Panc1 (cell line): ENCODE data around the gene STARD13. TPM values are rescaled to one million over a fixed set of nuclear protein-coding genes. Genes with fewer than 3 reads are reported as not detected.

Experiments used
- ATAC-seq: fragments of 200-7000 bp; cut with Tn5 transposase; 2 replicates; pipeline ENCODE4 v1.9.1; 2020; ENCODE audit warnings: mild to moderate bottlenecking, moderate library complexity
- BruUV-seq: library from RNA; stranded (reverse); fragments of 400-500 nt; replicated peaks from 2 replicates; lab custom pipeline; 2021; lab: Mats Ljungman, UMichigan
- CTCF ChIA-PET: fragments of 300-600 bp; sonication (Branson Sonifier 250); formaldehyde crosslinking; loops from one replicate; lab custom pipeline; 2022; ENCODE audit warnings: antibody characterized with exemption; lab: Charles Lee
- POLR2A ChIA-PET: fragments of 300-600 bp; sonication (Branson Sonifier 250); formaldehyde crosslinking; loops from one replicate; lab custom pipeline; 2022; ENCODE audit warnings: antibody characterized with exemption; lab: Charles Lee
- DNase-seq: peaks from one replicate; pipeline ENCODE4 v3.0.0-alpha.2; 2010; ENCODE audit warnings: low read depth, low spot score
- H3K27ac ChIP-seq: 2 replicates; pipeline ENCODE4 v1.5.1; 2011; ENCODE audit warnings: mild to moderate bottlenecking, low read length, inconsistent platforms
- H3K27me3 ChIP-seq: fragments of 200-500 bp; sonication (Bioruptor generic); 2 replicates; pipeline ENCODE4 v1.6.0; 2014; ENCODE audit warnings: low read length, inconsistent platforms; ENCODE audit not compliant: control insufficient read depth, insufficient read depth
- H3K36me3 ChIP-seq: fragments of 200-500 bp; sonication (Bioruptor generic); 2 replicates; pipeline ENCODE4 v1.5.1; 2014; ENCODE audit warnings: inconsistent platforms, mild to moderate bottlenecking, low read length, moderate library complexity; ENCODE audit not compliant: control insufficient read depth, insufficient read depth
- H3K4me1 ChIP-seq: 2 replicates; pipeline ENCODE4 v1.5.1; 2011; ENCODE audit warnings: inconsistent platforms, mild to moderate bottlenecking, low read length, moderate library complexity; ENCODE audit not compliant: control insufficient read depth, insufficient read depth
- H3K4me3 ChIP-seq, 2 experiments: 2 replicates each; pipeline ENCODE4 v1.5.1; 2011 to 2012; ENCODE audit warnings: low read depth in 2 of 2, low read length in 2 of 2, mild to moderate bottlenecking in 2 of 2, inconsistent platforms in 1 of 2, moderate library complexity in 1 of 2
- H3K9me3 ChIP-seq: fragments of 200-500 bp; sonication (Bioruptor generic); 2 replicates; pipeline ENCODE4 v1.5.1; 2014; ENCODE audit warnings: low read depth, mild to moderate bottlenecking, inconsistent platforms, low read length, moderate library complexity; ENCODE audit not compliant: control insufficient read depth, insufficient read depth
- POLR2AphosphoS5 ChIP-seq: IDR thresholded peaks from 2 replicates; pipeline ENCODE4 v1.6.1; 2012; ENCODE audit warnings: mild to moderate bottlenecking, low read depth, low read length, moderate library complexity
- SIN3A ChIP-seq: IDR thresholded peaks from 2 replicates; pipeline ENCODE4 v1.6.1; 2012; ENCODE audit warnings: low read depth, mild to moderate bottlenecking, low read length, moderate library complexity, borderline replicate concordance; ENCODE audit not compliant: insufficient read depth
- TCF7L2 ChIP-seq: IDR thresholded peaks from 2 replicates; pipeline ENCODE4 v1.6.1; 2011; ENCODE audit warnings: mild to moderate bottlenecking, low read depth, low read length, inconsistent platforms
- in situ Hi-C: cut with HindIII; loops from 2 replicates; pipeline ENCODE4 v1.10.0; 2016; ENCODE audit warnings: low sequenced_read_pairs, low pct_unique_long_range_greater_than_20kb
- intact Hi-C: fragments of 100-400 bp; cut with micrococcal nuclease; formaldehyde crosslinking; loops from one replicate; pipeline ENCODE4 v1.10.0; 2022; ENCODE audit not compliant: unreplicated experiment
- total RNA-seq: library from RNA; stranded (reverse); gene quantifications from one replicate; pipeline ENCODE4 v1.2.1, GENCODE V29; 2021; ENCODE audit not compliant: unreplicated experiment
- TF ChIP-seq, protein P1 (sequence below), 2 experiments: IDR thresholded peaks; 2 replicates each; pipeline ENCODE4 v1.6.1; 2011 to 2012; ENCODE audit warnings: low read depth in 2 of 2, control low read depth in 1 of 2, low read length in 1 of 2, mild to moderate bottlenecking in 1 of 2, moderate library complexity in 1 of 2; ENCODE audit not compliant: insufficient read depth in 1 of 2
- TF ChIP-seq, protein P2 (sequence below): fragments of 450-650 bp; IDR thresholded peaks from 2 replicates; pipeline ENCODE4 v1.5.1; 2017; ENCODE audit warnings: mild to moderate bottlenecking

Gene STARD13
- total RNA-seq, 1 experiment from 2014 or later, result 6.5 TPM

GRCh38 chr13:33078263-33078662 is 207.3 kb downstream of the STARD13 start:
- DNase-seq, result no peak
- CTCF ChIA-PET, result no interaction called here
- BruUV-seq, result no TSS peak
- POLR2A ChIA-PET, result interaction anchor here (0.6 kb wide), 1 partner anchor 48 kb away, joined by 5 read pairs; no protein-coding TSS in a partner anchor
- no peak for ATAC-seq
- in situ Hi-C loops, result no loop called here
- H3K4me3 ChIP-seq, result no peak overlapping the region
- H3K27ac ChIP-seq, result no peak overlapping the region
- H3K4me1 ChIP-seq, result no peaks in the 10 kb centered on the region
- intact Hi-C loops, result no loop called here
- no peaks in the 10 kb centered on the region for H3K9me3 ChIP-seq
- no peaks in the 10 kb centered on the region for H3K27me3 ChIP-seq
- TF ChIP-seq, protein P1, sequence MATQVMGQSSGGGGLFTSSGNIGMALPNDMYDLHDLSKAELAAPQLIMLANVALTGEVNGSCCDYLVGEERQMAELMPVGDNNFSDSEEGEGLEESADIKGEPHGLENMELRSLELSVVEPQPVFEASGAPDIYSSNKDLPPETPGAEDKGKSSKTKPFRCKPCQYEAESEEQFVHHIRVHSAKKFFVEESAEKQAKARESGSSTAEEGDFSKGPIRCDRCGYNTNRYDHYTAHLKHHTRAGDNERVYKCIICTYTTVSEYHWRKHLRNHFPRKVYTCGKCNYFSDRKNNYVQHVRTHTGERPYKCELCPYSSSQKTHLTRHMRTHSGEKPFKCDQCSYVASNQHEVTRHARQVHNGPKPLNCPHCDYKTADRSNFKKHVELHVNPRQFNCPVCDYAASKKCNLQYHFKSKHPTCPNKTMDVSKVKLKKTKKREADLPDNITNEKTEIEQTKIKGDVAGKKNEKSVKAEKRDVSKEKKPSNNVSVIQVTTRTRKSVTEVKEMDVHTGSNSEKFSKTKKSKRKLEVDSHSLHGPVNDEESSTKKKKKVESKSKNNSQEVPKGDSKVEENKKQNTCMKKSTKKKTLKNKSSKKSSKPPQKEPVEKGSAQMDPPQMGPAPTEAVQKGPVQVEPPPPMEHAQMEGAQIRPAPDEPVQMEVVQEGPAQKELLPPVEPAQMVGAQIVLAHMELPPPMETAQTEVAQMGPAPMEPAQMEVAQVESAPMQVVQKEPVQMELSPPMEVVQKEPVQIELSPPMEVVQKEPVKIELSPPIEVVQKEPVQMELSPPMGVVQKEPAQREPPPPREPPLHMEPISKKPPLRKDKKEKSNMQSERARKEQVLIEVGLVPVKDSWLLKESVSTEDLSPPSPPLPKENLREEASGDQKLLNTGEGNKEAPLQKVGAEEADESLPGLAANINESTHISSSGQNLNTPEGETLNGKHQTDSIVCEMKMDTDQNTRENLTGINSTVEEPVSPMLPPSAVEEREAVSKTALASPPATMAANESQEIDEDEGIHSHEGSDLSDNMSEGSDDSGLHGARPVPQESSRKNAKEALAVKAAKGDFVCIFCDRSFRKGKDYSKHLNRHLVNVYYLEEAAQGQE (IDR thresholded peaks at IDR 0.05; ENCODE audit: insufficient read depth in 1 of 2, low read depth in 2 of 2, low read length in 1 of 2), result no peak
- no peak for TF ChIP-seq POLR2AphosphoS5
- no peaks in the 10 kb centered on the region for H3K36me3 ChIP-seq

GRCh38 chr13:33076001-33076992 is 209.3 kb downstream of the STARD13 start:
- CTCF ChIA-PET, result no interaction called here
- TF ChIP-seq, protein P1 (IDR thresholded peaks at IDR 0.05; ENCODE audit: insufficient read depth in 1 of 2, low read depth in 2 of 2, low read length in 1 of 2), result no peak
- TF ChIP-seq SIN3A (no peak), TCF7L2 (no peak), POLR2AphosphoS5 (no peak)
- TF ChIP-seq, protein P2, sequence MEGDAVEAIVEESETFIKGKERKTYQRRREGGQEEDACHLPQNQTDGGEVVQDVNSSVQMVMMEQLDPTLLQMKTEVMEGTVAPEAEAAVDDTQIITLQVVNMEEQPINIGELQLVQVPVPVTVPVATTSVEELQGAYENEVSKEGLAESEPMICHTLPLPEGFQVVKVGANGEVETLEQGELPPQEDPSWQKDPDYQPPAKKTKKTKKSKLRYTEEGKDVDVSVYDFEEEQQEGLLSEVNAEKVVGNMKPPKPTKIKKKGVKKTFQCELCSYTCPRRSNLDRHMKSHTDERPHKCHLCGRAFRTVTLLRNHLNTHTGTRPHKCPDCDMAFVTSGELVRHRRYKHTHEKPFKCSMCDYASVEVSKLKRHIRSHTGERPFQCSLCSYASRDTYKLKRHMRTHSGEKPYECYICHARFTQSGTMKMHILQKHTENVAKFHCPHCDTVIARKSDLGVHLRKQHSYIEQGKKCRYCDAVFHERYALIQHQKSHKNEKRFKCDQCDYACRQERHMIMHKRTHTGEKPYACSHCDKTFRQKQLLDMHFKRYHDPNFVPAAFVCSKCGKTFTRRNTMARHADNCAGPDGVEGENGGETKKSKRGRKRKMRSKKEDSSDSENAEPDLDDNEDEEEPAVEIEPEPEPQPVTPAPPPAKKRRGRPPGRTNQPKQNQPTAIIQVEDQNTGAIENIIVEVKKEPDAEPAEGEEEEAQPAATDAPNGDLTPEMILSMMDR, result no peak
- POLR2A ChIA-PET, result no interaction called here
- Histone ChIP-seq H3K27ac (no peak overlapping the region), H3K27me3 (no peaks in the 10 kb centered on the region), H3K36me3 (no peaks in the 10 kb centered on the region), H3K4me3 (no peak overlapping the region), H3K9me3 (no peaks in the 10 kb centered on the region), H3K4me1 (no peaks in the 10 kb centered on the region)
- in situ Hi-C loops, result no loop called here
- DNase-seq (no peak), ATAC-seq (no peak)
- intact Hi-C loops, result no loop called here
- no TSS peak for BruUV-seq
